IPS-15b (cell line): ENCODE measurements around the gene STMND1.

Experiments used
- H3K27me3 ChIP-seq: one replicate; pipeline ENCODE4 v1.6.1; 2013; ENCODE audit warnings: low read length; ENCODE audit not compliant: control insufficient read depth, insufficient read depth
- H3K36me3 ChIP-seq: one replicate; pipeline ENCODE4 v1.6.1; 2013; ENCODE audit warnings: low read length; ENCODE audit not compliant: control insufficient read depth, insufficient read depth
- H3K4me1 ChIP-seq: one replicate; pipeline ENCODE4 v1.6.1; 2013; ENCODE audit warnings: mild to moderate bottlenecking, low read length; ENCODE audit not compliant: control insufficient read depth, insufficient read depth
- H3K4me3 ChIP-seq: one replicate; pipeline ENCODE4 v1.5.1; 2013; ENCODE audit warnings: low read depth, low read length
- H3K9ac ChIP-seq: one replicate; pipeline ENCODE4 v1.6.1; 2013; ENCODE audit warnings: low read depth, mild to moderate bottlenecking, low read length
- H3K9me3 ChIP-seq: one replicate; pipeline ENCODE4 v1.6.1; 2013; ENCODE audit warnings: mild to moderate bottlenecking, low read length; ENCODE audit not compliant: control insufficient read depth, insufficient read depth

Gene STMND1

DNA sequence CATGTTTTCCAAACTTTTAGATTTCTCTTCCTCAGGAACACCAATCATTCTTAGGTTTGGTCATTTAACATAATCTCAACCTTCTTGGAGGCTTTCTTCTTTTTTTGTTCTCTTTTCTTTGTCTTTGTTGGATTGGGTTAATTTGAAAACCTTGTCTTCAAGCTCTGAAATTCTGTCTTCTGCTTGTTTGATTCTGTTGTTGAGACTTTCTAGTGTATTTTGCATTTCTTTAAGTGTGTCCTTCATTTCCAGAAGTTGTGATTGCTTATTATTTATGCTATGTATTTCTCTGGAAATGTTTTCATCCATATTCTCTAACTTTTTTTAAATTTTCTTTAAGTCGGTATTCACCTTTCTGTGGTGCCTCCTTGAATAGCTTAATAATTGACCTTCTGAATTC lies 42.2 kb downstream of the STMND1 start:
- Histone ChIP-seq H3K36me3 (no peaks in the 10 kb centered on the region), H3K9me3 (no peaks in the 10 kb centered on the region), H3K4me1 (no peaks in the 10 kb centered on the region), H3K27me3 (no peaks in the 10 kb centered on the region), H3K4me3 (no peak overlapping the region), H3K9ac (no peak overlapping the region)

DNA sequence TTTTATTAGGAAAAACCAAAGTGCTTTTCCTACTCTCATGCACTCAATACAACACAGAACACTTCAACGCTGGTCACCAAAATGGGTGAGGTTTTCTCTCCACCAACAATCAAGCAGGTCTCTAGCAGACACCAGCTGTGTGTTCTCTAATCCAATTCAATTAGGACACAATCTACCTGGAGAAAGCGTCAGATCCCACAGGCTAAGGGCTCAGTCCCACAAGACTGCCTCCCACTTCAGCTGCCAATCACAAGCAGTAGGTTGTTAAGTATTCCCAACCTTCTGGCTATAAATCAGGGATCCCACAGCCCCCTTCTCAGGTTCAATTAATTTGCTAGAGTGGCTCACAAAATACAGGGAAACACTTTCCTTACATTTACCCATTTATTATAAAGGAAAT lies 47.7 kb downstream of the STMND1 start:
- Histone ChIP-seq H3K36me3 (no peaks in the 10 kb centered on the region), H3K27me3 (no peaks in the 10 kb centered on the region), H3K9me3 (no peaks in the 10 kb centered on the region), H3K4me1 (no peaks in the 10 kb centered on the region), H3K9ac (no peak overlapping the region), H3K4me3 (no peak overlapping the region)

- no peaks in the 10 kb centered on the region for H3K9me3 ChIP-seq
- no peaks in the 10 kb centered on the region for H3K4me1 ChIP-seq
- H3K9ac ChIP-seq, result no peak overlapping the region
- H3K36me3 ChIP-seq, result no peaks in the 10 kb centered on the region
- no peaks in the 10 kb centered on the region for H3K27me3 ChIP-seq
- no peak overlapping the region for H3K4me3 ChIP-seq
Measured at GRCh38 chr6:17150096-17150495, 48.2 kb downstream of the STMND1 start.

- Histone ChIP-seq H3K9ac (no peak overlapping the region), H3K36me3 (no peaks in the 10 kb centered on the region), H3K27me3 (no peaks in the 10 kb centered on the region), H3K9me3 (no peaks in the 10 kb centered on the region), H3K4me1 (no peaks in the 10 kb centered on the region), H3K4me3 (no peak overlapping the region)
Measured at GRCh38 chr6:17151888-17152287, 50.0 kb downstream of the STMND1 start.

GRCh38 chr6:17152703-17153102 lies 50.9 kb downstream of the STMND1 start:
- no peaks in the 10 kb centered on the region for H3K9me3 ChIP-seq
- no peaks in the 10 kb centered on the region for H3K4me1 ChIP-seq
- H3K27me3 ChIP-seq, result no peaks in the 10 kb centered on the region

GRCh38 chr6:17156112-17156921 lies 54.5 kb downstream of the STMND1 start:
- Histone ChIP-seq H3K36me3 (no peaks in the 10 kb centered on the region), H3K9me3 (no peaks in the 10 kb centered on the region), H3K4me3 (no peak overlapping the region), H3K4me1 (no peaks in the 10 kb centered on the region), H3K27me3 (no peaks in the 10 kb centered on the region), H3K9ac (no peak overlapping the region)

More at GRCh38 chr6:17152703-17153102, 50.9 kb downstream of the STMND1 start:
- H3K4me3 ChIP-seq, result no peak overlapping the region
- no peaks in the 10 kb centered on the region for H3K36me3 ChIP-seq
- H3K9ac ChIP-seq, result no peak overlapping the region

GRCh38 chr6:17156966-17157365 lies 55.1 kb downstream of the STMND1 start:
- Histone ChIP-seq H3K4me1 (no peaks in the 10 kb centered on the region), H3K9me3 (no peaks in the 10 kb centered on the region), H3K27me3 (no peaks in the 10 kb centered on the region), H3K36me3 (no peaks in the 10 kb centered on the region), H3K4me3 (no peak overlapping the region), H3K9ac (no peak overlapping the region)

- no peaks in the 10 kb centered on the region for H3K9me3 ChIP-seq
- H3K36me3 ChIP-seq, result no peaks in the 10 kb centered on the region
- no peak overlapping the region for H3K4me3 ChIP-seq
- H3K4me1 ChIP-seq, result no peaks in the 10 kb centered on the region
- no peak overlapping the region for H3K9ac ChIP-seq
- no peaks in the 10 kb centered on the region for H3K27me3 ChIP-seq
Measured at GRCh38 chr6:17157617-17158016, 55.8 kb downstream of the STMND1 start.

GRCh38 chr6:17159240-17159639 lies 57.4 kb downstream of the STMND1 start:
- H3K9ac ChIP-seq, result no peak overlapping the region
- H3K4me3 ChIP-seq, result no peak overlapping the region
- H3K27me3 ChIP-seq, result no peaks in the 10 kb centered on the region
- no peaks in the 10 kb centered on the region for H3K36me3 ChIP-seq
- no peaks in the 10 kb centered on the region for H3K4me1 ChIP-seq
- no peaks in the 10 kb centered on the region for H3K9me3 ChIP-seq

DNA sequence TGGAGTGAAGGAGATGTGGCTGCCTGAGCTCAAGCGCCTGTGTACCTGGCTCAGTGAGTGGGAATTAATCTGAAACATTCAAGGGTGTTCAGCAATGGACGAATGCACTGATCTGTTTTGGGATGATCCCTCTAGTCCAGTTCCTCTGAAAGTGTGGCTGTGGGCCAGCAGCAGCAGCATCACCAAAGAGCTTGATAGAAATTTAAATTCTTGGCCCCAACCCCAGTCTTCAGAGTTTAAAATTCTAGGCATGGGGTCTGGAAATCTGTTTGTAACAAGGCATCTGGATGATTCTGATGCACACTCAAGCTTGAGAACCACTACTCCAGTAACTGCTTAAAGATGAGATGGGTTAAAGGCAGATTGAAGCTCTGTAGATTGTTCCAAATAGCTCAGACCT lies 59.2 kb downstream of the STMND1 start:
- no peak overlapping the region for H3K9ac ChIP-seq

DNA sequence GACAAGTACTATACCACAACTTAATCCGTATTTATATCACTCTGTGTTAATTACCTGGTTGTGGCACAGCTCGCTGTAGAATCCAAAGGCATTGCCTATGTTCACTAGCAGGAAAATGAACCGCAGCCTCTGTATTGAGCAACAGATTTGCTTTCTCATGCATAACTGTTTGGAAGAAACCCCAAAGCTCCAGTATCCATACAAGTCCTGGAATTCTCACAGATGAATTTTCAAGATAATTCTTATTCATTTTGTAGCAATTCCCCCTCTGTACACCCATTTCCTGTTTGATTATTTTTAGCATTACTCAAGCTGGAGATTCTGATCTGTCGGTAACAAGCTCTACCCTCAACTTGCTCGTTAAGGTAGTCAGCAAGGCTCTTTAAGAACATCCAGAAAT lies 63.5 kb downstream of the STMND1 start:
- no peaks in the 10 kb centered on the region for H3K4me1 ChIP-seq
- no peak overlapping the region for H3K9ac ChIP-seq
- H3K9me3 ChIP-seq, result no peaks in the 10 kb centered on the region
- H3K27me3 ChIP-seq, result no peaks in the 10 kb centered on the region
- H3K4me3 ChIP-seq, result no peak overlapping the region
- no peaks in the 10 kb centered on the region for H3K36me3 ChIP-seq

More for the DNA sequence above, 59.2 kb downstream of the STMND1 start:
- Histone ChIP-seq H3K4me3 (no peak overlapping the region), H3K27me3 (no peaks in the 10 kb centered on the region), H3K36me3 (no peaks in the 10 kb centered on the region), H3K9me3 (no peaks in the 10 kb centered on the region), H3K4me1 (no peaks in the 10 kb centered on the region)

DNA sequence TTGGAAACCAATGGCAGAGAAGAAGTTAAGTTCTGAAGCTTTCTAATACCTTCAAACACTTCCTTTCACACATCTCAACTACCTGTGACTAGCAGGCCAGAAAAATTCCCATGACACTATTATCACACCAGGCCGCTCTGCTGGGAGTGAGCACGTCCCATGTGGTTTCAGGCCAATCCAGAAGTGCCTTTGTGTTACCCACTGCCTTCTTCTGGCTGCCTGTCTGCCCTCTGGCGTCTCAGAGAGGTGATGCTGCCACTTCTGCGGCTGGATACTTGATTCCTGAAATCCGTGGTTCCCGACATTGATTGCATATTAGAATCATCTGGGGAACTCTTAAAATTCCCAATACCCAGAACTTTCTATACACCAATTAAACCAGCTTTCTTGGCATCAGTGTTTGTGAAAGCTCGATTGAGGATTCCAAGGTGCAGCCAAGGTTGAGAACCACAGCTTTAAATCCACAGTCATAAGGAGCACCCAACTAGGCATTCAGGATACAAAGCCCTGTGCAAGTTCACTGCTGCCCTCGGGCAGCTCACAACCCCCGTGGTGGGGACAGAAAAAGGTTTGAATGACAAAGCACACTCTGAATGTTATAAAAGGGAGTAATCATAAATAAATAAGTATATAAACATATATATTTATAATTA lies 65.6 kb downstream of the STMND1 start:
- Histone ChIP-seq H3K27me3 (no peaks in the 10 kb centered on the region), H3K4me3 (no peak overlapping the region), H3K36me3 (no peaks in the 10 kb centered on the region), H3K9ac (no peak overlapping the region), H3K9me3 (no peaks in the 10 kb centered on the region), H3K4me1 (no peaks in the 10 kb centered on the region)
